Thyroid gland (tissue), 4 donors: ENCODE measurements around the gene CRB1.

ENCODE experiments used
- CTCF ChIP-seq, 6 experiments: fragments of 200-600 bp in 3 of 6; fragments of 450-650 bp in 3 of 6; sonication (generic) in 3 of 6; IDR thresholded peaks; one replicate each; pipeline ENCODE4 v1.5.1; 2016 to 2019; ENCODE audit warnings: antibody characterized with exemption in 6 of 6, mild to moderate bottlenecking in 2 of 6, inconsistent platforms in 1 of 6, moderate library complexity in 1 of 6
- POLR2A ChIP-seq, 2 donors: fragments of 450-650 bp; IDR thresholded peaks; one replicate each; pipeline ENCODE4 v1.6.1; 2017; ENCODE audit warnings: antibody characterized with exemption in 2 of 2, mild to moderate bottlenecking in 2 of 2, moderate library complexity in 1 of 2

DNA sequence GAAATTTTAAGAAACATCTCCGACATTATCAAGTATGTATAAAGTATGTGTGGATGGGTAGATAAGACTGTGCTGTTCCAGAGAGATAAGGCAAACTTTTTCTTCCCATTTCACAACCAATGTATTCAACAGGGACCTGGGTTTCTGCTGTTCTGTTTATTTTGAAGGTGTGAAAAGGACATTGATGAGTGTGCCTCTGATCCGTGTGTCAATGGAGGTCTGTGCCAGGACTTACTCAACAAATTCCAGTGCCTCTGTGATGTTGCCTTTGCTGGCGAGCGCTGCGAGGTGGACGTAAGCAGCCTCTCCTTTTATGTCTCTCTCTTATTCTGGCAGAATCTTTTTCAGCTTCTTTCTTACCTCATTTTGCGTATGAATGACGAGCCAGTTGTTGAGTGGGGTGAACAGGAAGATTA, 174.0 kb downstream of the CRB1 start:
- TF ChIP-seq CTCF (IDR thresholded peaks at IDR 0.05): no peak
- TF ChIP-seq POLR2A (IDR thresholded peaks at IDR 0.05): no peak
